Ascending aorta (tissue), 2 donors: ENCODE results near the gene MUC5B. TPM values are rescaled to one million over a fixed set of nuclear protein-coding genes. Genes with fewer than 3 reads are reported as not detected.

Source experiments
- DNase-seq, 2 donors: peaks; one replicate each; pipeline ENCODE4 v3.0.0-alpha.2; 2019; ENCODE audit warnings: low spot score in 2 of 2
- H3K27ac ChIP-seq, 2 donors: fragments of 200-600 bp; sonication (generic); one replicate each; pipeline ENCODE4 v1.5.1; 2016 to 2017; ENCODE audit warnings: mild to moderate bottlenecking in 1 of 2
- H3K27me3 ChIP-seq: fragments of 200-600 bp; sonication (generic); one replicate; pipeline ENCODE4 v1.5.1; 2017
- H3K36me3 ChIP-seq, 2 donors: fragments of 200-600 bp; sonication (generic); one replicate each; pipeline ENCODE4 v1.5.1; 2016
- H3K4me1 ChIP-seq, 2 donors: fragments of 200-600 bp; sonication (generic); one replicate each; pipeline ENCODE4 v1.5.1; 2016 to 2017; ENCODE audit warnings: mild to moderate bottlenecking in 1 of 2
- H3K4me3 ChIP-seq, 2 donors: fragments of 200-600 bp; sonication (generic); one replicate each; pipeline ENCODE4 v1.5.1; 2016 to 2017; ENCODE audit warnings: mild to moderate bottlenecking in 1 of 2
- H3K9me3 ChIP-seq, 2 donors: fragments of 200-600 bp; sonication (generic); one replicate each; pipeline ENCODE4 v1.5.1; 2016
- CTCF ChIP-seq, 3 experiments: fragments of 200-600 bp in 2 of 3; fragments of 450-650 bp in 1 of 3; sonication (generic) in 2 of 3; IDR thresholded peaks; one replicate each; pipeline ENCODE4 v1.5.1; 2016 to 2019; ENCODE audit warnings: antibody characterized with exemption in 3 of 3, mild to moderate bottlenecking in 1 of 3, moderate library complexity in 1 of 3
- intact Hi-C: fragments of 100-400 bp; cut with DNase I; formaldehyde crosslinking; loops from one replicate; pipeline ENCODE4 v1.15.1; 2023
- total RNA-seq: library from RNA; depleted of rRNA; stranded (reverse); fragments of >200 nt; gene quantifications from one replicate; pipeline ENCODE4 v1.1.0, GENCODE V29; 2016

The MUC5B gene
- total RNA-seq, 1 donor from 2014 or later, result under 0.01 TPM

GRCh38 chr11:1255151-1255550, 32.3 kb downstream of the MUC5B start:
- no peak for DNase-seq
- no peaks in the 10 kb centered on the region for H3K4me1 ChIP-seq
- intact Hi-C loops, result no loop called here

GRCh38 chr11:1256257-1257045, 33.6 kb downstream of the MUC5B start:
- Histone ChIP-seq H3K36me3 (no peaks in the 10 kb centered on the region), H3K4me1 (no peaks in the 10 kb centered on the region), H3K4me3 (no peak overlapping the region), H3K27me3 (no peaks in the 10 kb centered on the region), H3K27ac (no peak overlapping the region), H3K9me3 (no peaks in the 10 kb centered on the region)
- DNase-seq, result no peak
- TF ChIP-seq CTCF (IDR thresholded peaks at IDR 0.05), result no peak
- intact Hi-C loops, result no loop called here

More at GRCh38 chr11:1255151-1255550, 32.3 kb downstream of the MUC5B start:
- Histone ChIP-seq H3K27me3 (no peaks in the 10 kb centered on the region), H3K36me3 (no peaks in the 10 kb centered on the region), H3K4me3 (no peak overlapping the region), H3K27ac (no peak overlapping the region), H3K9me3 (no peaks in the 10 kb centered on the region)
- no peak for TF ChIP-seq CTCF (IDR thresholded peaks at IDR 0.05)

GRCh38 chr11:1257366-1257765, 34.5 kb downstream of the MUC5B start:
- Histone ChIP-seq H3K36me3 (no peaks in the 10 kb centered on the region), H3K27ac (no peak overlapping the region), H3K4me3 (no peak overlapping the region), H3K4me1 (peaks cover 3 to 6% of the 10 kb centered on the region in 2 donors), H3K9me3 (no peaks in the 10 kb centered on the region), H3K27me3 (no peaks in the 10 kb centered on the region)
- intact Hi-C loops, result no loop called here
- DNase-seq, result no peak
- TF ChIP-seq CTCF (IDR thresholded peaks at IDR 0.05), result no peak

GRCh38 chr11:1257916-1258315, 35.0 kb downstream of the MUC5B start:
- TF ChIP-seq CTCF (IDR thresholded peaks at IDR 0.05), result no peak
- H3K27me3 ChIP-seq, result no peaks in the 10 kb centered on the region
- peaks cover 5 to 9% of the 10 kb centered on the region in 2 donors for H3K4me1 ChIP-seq
- H3K4me3 ChIP-seq, result no peak overlapping the region
- intact Hi-C loops, result no loop called here
- no peaks in the 10 kb centered on the region for H3K9me3 ChIP-seq
- H3K36me3 ChIP-seq, result no peaks in the 10 kb centered on the region
- DNase-seq, result no peak
- H3K27ac ChIP-seq, result no peak overlapping the region

GRCh38 chr11:1258401-1259075, 35.7 kb downstream of the MUC5B start:
- H3K4me3 ChIP-seq, result no peak overlapping the region
- no peaks in the 10 kb centered on the region for H3K36me3 ChIP-seq
- H3K27me3 ChIP-seq, result no peaks in the 10 kb centered on the region
- TF ChIP-seq CTCF (IDR thresholded peaks at IDR 0.05), result no peak
- intact Hi-C loops, result no loop called here
- peaks cover 6 to 12% of the 10 kb centered on the region in 2 donors for H3K4me1 ChIP-seq
- no peak for DNase-seq
- no peaks in the 10 kb centered on the region for H3K9me3 ChIP-seq
- H3K27ac ChIP-seq, result no peak overlapping the region
